ENCODE results near the gene DARS1. TPM values are rescaled to one million over a fixed set of nuclear protein-coding genes. Genes with fewer than 3 reads are reported as not detected.
A peak's percentile ranks its signal among the peaks of the same experiment; 100 is the strongest.
"Not testable (repeated sequence)": the region's sequence is repeated elsewhere in the genome, so short reads cannot be mapped to it uniquely, and the experiment has no call there.

The DARS1 gene
- total and polyA plus RNA-seq, 5 donors from 2014 or later = 51.8 to 144 (median 128) TPM

- H3K27ac ChIP-seq (ENCODE audit: insufficient read depth, low read length, poor library complexity, severe bottlenecking) = peak overlapping the region; percentile 74
- peaks cover 7% of the 10 kb centered on the region for H3K36me3 ChIP-seq (ENCODE audit: control insufficient read depth, insufficient read depth, low read length)
- H3K4me1 ChIP-seq (ENCODE audit: control insufficient read depth, insufficient read depth, low read length, poor library complexity, severe bottlenecking) = peaks cover 42% of the 10 kb centered on the region
- no peaks in the 10 kb centered on the region for H3K9me3 ChIP-seq (ENCODE audit: control insufficient read depth in 2 of 2, low read length in 2 of 2)
- no peaks in the 10 kb centered on the region for H3K27me3 ChIP-seq (ENCODE audit: control insufficient read depth, insufficient read depth, low read length)
- ATAC-seq (ENCODE audit: low read depth in 2 of 2) (peak in 1 of 2 donors; percentile 35), DNase-seq (peak in 2 of 3 donors; percentile 21 to 43)
- H3K4me3 Mint-ChIP-seq = peak overlapping the region; percentile 34 to 91 (median 62)
- no peaks in the 10 kb centered on the region for H3K27me3 Mint-ChIP-seq
- H3K4me3 ChIP-seq (ENCODE audit: low read depth, low read length) = peak overlapping the region; percentile 77
- H3K4me1 Mint-ChIP-seq = peaks cover 35 to 61% (median 48%) of the 10 kb centered on the region in 4 donors
- H3K9me3 Mint-ChIP-seq = no peaks in the 10 kb centered on the region
- peaks cover 14% of the 10 kb centered on the region for H3K36me3 Mint-ChIP-seq
- peak overlapping the region; percentile 80 to 93 (median 81) for H3K27ac Mint-ChIP-seq
Measured at GRCh38 chr2:135962366-135963123, 22.9 kb downstream of the DARS1 start.

GRCh38 chr2:135960656-135961551 is 24.5 kb downstream of the DARS1 start:
- H3K36me3 ChIP-seq (ENCODE audit: control insufficient read depth, insufficient read depth, low read length) = peaks cover 11% of the 10 kb centered on the region
- Mint-ChIP-seq H3K27me3 (no peaks in the 10 kb centered on the region), H3K9me3 (peaks cover 0 to 2% (median 0%) of the 10 kb centered on the region in 7 donors), H3K4me1 (peaks cover 36 to 57% (median 49%) of the 10 kb centered on the region in 4 donors), H3K36me3 (peaks cover 18% of the 10 kb centered on the region), H3K4me3 (peak overlapping the region; percentile 21 to 70 (median 52)), H3K27ac (peak overlapping the region; percentile 39 to 93 (median 81))
- ATAC-seq (ENCODE audit: low read depth in 2 of 2) (peak; percentile 81 to 82), DNase-seq (peak in 2 of 3 donors; percentile 37 to 72)
- peak overlapping the region; percentile 74 for H3K27ac ChIP-seq (ENCODE audit: insufficient read depth, low read length, poor library complexity, severe bottlenecking)
- H3K27me3 ChIP-seq (ENCODE audit: control insufficient read depth, insufficient read depth, low read length) = no peaks in the 10 kb centered on the region
- H3K4me3 ChIP-seq (ENCODE audit: low read depth, low read length) = peak overlapping the region; percentile 77
- no peaks in the 10 kb centered on the region for H3K9me3 ChIP-seq (ENCODE audit: control insufficient read depth in 2 of 2, low read length in 2 of 2)
- peaks cover 42% of the 10 kb centered on the region for H3K4me1 ChIP-seq (ENCODE audit: control insufficient read depth, insufficient read depth, low read length, poor library complexity, severe bottlenecking)

GRCh38 chr2:135960150-135960549 is 25.3 kb downstream of the DARS1 start:
- Mint-ChIP-seq H3K4me3 (peak overlapping the region in 3 of 4 donors; percentile 30 to 80 (median 70)), H3K27ac (peak overlapping the region; percentile 51 to 93 (median 81)), H3K36me3 (peaks cover 19% of the 10 kb centered on the region), H3K27me3 (no peaks in the 10 kb centered on the region), H3K9me3 (peaks cover 0 to 2% (median 0%) of the 10 kb centered on the region in 7 donors), H3K4me1 (peaks cover 41 to 61% (median 52%) of the 10 kb centered on the region in 4 donors)
- DNase-seq = no peak
- peak overlapping the region; percentile 21 for H3K4me3 ChIP-seq (ENCODE audit: low read depth, low read length)
- H3K9me3 ChIP-seq (ENCODE audit: control insufficient read depth in 2 of 2, low read length in 2 of 2) = no peaks in the 10 kb centered on the region
- H3K4me1 ChIP-seq (ENCODE audit: control insufficient read depth, insufficient read depth, low read length, poor library complexity, severe bottlenecking) = peaks cover 42% of the 10 kb centered on the region
- H3K36me3 ChIP-seq (ENCODE audit: control insufficient read depth, insufficient read depth, low read length) = peaks cover 11% of the 10 kb centered on the region
- H3K27me3 ChIP-seq (ENCODE audit: control insufficient read depth, insufficient read depth, low read length) = no peaks in the 10 kb centered on the region
- peak overlapping the region; percentile 74 for H3K27ac ChIP-seq (ENCODE audit: insufficient read depth, low read length, poor library complexity, severe bottlenecking)
- no peak for ATAC-seq (ENCODE audit: low read depth in 2 of 2)

- H3K4me3 Mint-ChIP-seq; ATAC-seq (ENCODE audit: low read depth in 2 of 2): not testable (repeated sequence)
- peaks cover 16% of the 10 kb centered on the region for H3K36me3 Mint-ChIP-seq
Measured at GRCh38 chr2:135958927-135959326, 26.5 kb downstream of the DARS1 start.

GRCh38 chr2:135954020-135954601 is 31.3 kb downstream of the DARS1 start:
- H3K9me3 Mint-ChIP-seq = peaks cover 0 to 5% (median 0%) of the 10 kb centered on the region in 7 donors
- Histone ChIP-seq H3K36me3 (ENCODE audit: control insufficient read depth, insufficient read depth, low read length) (peaks cover 12% of the 10 kb centered on the region), H3K4me3 (ENCODE audit: low read depth, low read length) (peak overlapping the region; percentile 15), H3K27me3 (ENCODE audit: control insufficient read depth, insufficient read depth, low read length) (no peaks in the 10 kb centered on the region), H3K27ac (ENCODE audit: insufficient read depth, low read length, poor library complexity, severe bottlenecking) (peak overlapping the region; percentile 67), H3K4me1 (ENCODE audit: control insufficient read depth, insufficient read depth, low read length, poor library complexity, severe bottlenecking) (peaks cover 20% of the 10 kb centered on the region), H3K9me3 (ENCODE audit: control insufficient read depth in 2 of 2, low read length in 2 of 2) (no peaks in the 10 kb centered on the region)
- H3K4me3 Mint-ChIP-seq = peak overlapping the region in 3 of 4 donors; percentile 16 to 77 (median 63)
- peak overlapping the region; percentile 36 to 66 (median 52) for H3K27ac Mint-ChIP-seq
- H3K36me3 Mint-ChIP-seq = peaks cover 36% of the 10 kb centered on the region
- ATAC-seq (ENCODE audit: low read depth in 2 of 2) (peak in 1 of 2 donors; percentile 17), DNase-seq (peak in 2 of 3 donors; percentile 20 to 26)
- H3K4me1 Mint-ChIP-seq = peaks cover 36 to 48% (median 40%) of the 10 kb centered on the region in 4 donors
- no peaks in the 10 kb centered on the region for H3K27me3 Mint-ChIP-seq

More at GRCh38 chr2:135958927-135959326, 26.5 kb downstream of the DARS1 start:
- not testable (repeated sequence) for H3K9me3 Mint-ChIP-seq; H3K27me3 Mint-ChIP-seq; H3K27ac ChIP-seq (ENCODE audit: insufficient read depth, low read length, poor library complexity, severe bottlenecking); H3K9me3 ChIP-seq (ENCODE audit: control insufficient read depth in 2 of 2, low read length in 2 of 2); H3K27ac Mint-ChIP-seq; DNase-seq; H3K27me3 ChIP-seq (ENCODE audit: control insufficient read depth, insufficient read depth, low read length); H3K4me3 ChIP-seq (ENCODE audit: low read depth, low read length)
- peaks cover 44 to 58% (median 54%) of the 10 kb centered on the region in 4 donors for H3K4me1 Mint-ChIP-seq
- Histone ChIP-seq H3K36me3 (ENCODE audit: control insufficient read depth, insufficient read depth, low read length) (peaks cover 11% of the 10 kb centered on the region), H3K4me1 (ENCODE audit: control insufficient read depth, insufficient read depth, low read length, poor library complexity, severe bottlenecking) (peaks cover 45% of the 10 kb centered on the region)

GRCh38 chr2:135952891-135953290 is 32.5 kb downstream of the DARS1 start:
- Histone ChIP-seq H3K9me3 (ENCODE audit: control insufficient read depth in 2 of 2, low read length in 2 of 2) (no peaks in the 10 kb centered on the region), H3K36me3 (ENCODE audit: control insufficient read depth, insufficient read depth, low read length) (peaks cover 12% of the 10 kb centered on the region), H3K4me3 (ENCODE audit: low read depth, low read length) (no peak overlapping the region), H3K4me1 (ENCODE audit: control insufficient read depth, insufficient read depth, low read length, poor library complexity, severe bottlenecking) (peaks cover 30% of the 10 kb centered on the region), H3K27ac (ENCODE audit: insufficient read depth, low read length, poor library complexity, severe bottlenecking) (no peak overlapping the region), H3K27me3 (ENCODE audit: control insufficient read depth, insufficient read depth, low read length) (no peaks in the 10 kb centered on the region)
- DNase-seq (no peak), ATAC-seq (ENCODE audit: low read depth in 2 of 2) (no peak)
- H3K9me3 Mint-ChIP-seq = peaks cover 0 to 5% (median 0%) of the 10 kb centered on the region in 7 donors
- peaks cover 47 to 60% (median 50%) of the 10 kb centered on the region in 4 donors for H3K4me1 Mint-ChIP-seq
- no peaks in the 10 kb centered on the region for H3K27me3 Mint-ChIP-seq
- H3K4me3 Mint-ChIP-seq = no peak overlapping the region
- H3K27ac Mint-ChIP-seq = no peak overlapping the region
- H3K36me3 Mint-ChIP-seq = peaks cover 32% of the 10 kb centered on the region

- Histone ChIP-seq H3K4me3 (ENCODE audit: low read depth, low read length) (no peak overlapping the region), H3K36me3 (ENCODE audit: control insufficient read depth, insufficient read depth, low read length) (peaks cover 8% of the 10 kb centered on the region), H3K9me3 (ENCODE audit: control insufficient read depth in 2 of 2, low read length in 2 of 2) (no peaks in the 10 kb centered on the region), H3K27ac (ENCODE audit: insufficient read depth, low read length, poor library complexity, severe bottlenecking) (no peak overlapping the region), H3K4me1 (ENCODE audit: control insufficient read depth, insufficient read depth, low read length, poor library complexity, severe bottlenecking) (peaks cover 39% of the 10 kb centered on the region), H3K27me3 (ENCODE audit: control insufficient read depth, insufficient read depth, low read length) (no peaks in the 10 kb centered on the region)
- ATAC-seq (ENCODE audit: low read depth in 2 of 2) = no peak
- no peaks in the 10 kb centered on the region for H3K27me3 Mint-ChIP-seq
- peaks cover 33% of the 10 kb centered on the region for H3K36me3 Mint-ChIP-seq
- H3K9me3 Mint-ChIP-seq = peaks cover 0 to 4% (median 0%) of the 10 kb centered on the region in 7 donors
- H3K4me1 Mint-ChIP-seq = peaks cover 52 to 68% (median 57%) of the 10 kb centered on the region in 4 donors
- no peak overlapping the region for H3K4me3 Mint-ChIP-seq
- no peak for DNase-seq
- H3K27ac Mint-ChIP-seq = peak overlapping the region; percentile 53 to 96 (median 91)
Measured at GRCh38 chr2:135951041-135951583, 34.3 kb downstream of the DARS1 start.
